GM18508 (cell line): ENCODE data around the gene PCDHB16.
"Not testable (repeated sequence)": the region's sequence is repeated elsewhere in the genome, so short reads cannot be mapped to it uniquely, and the experiment has no call there.

Experiments
- ATAC-seq: cut with Tn5 transposase; IDR thresholded peaks from one replicate; pipeline ENCODE4 v1.9.1; 2021; ENCODE audit warnings: moderate number of reproducible peaks; ENCODE audit not compliant: insufficient read depth, unreplicated experiment

PCDHB16 gene

DNA sequence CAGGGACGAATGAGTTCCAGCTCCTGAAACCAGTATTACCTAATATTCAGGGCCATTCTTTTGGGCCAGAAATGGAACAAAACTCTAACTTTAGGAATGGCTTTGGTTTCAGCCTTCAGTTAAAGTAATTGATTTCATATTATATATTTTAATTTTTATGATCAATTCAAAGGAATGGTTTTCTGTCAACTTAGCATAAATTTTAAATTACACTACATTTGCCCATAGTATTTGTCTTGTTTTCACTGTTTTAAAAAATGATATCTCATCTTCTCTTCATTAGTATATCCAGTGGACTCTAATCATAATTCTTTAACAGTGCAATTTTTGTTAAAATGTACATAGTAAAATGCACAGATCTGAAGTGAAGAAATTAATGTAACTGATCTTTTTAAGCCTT is 1.9 kb upstream of the PCDHB16 start:
- ATAC-seq: no peak

DNA sequence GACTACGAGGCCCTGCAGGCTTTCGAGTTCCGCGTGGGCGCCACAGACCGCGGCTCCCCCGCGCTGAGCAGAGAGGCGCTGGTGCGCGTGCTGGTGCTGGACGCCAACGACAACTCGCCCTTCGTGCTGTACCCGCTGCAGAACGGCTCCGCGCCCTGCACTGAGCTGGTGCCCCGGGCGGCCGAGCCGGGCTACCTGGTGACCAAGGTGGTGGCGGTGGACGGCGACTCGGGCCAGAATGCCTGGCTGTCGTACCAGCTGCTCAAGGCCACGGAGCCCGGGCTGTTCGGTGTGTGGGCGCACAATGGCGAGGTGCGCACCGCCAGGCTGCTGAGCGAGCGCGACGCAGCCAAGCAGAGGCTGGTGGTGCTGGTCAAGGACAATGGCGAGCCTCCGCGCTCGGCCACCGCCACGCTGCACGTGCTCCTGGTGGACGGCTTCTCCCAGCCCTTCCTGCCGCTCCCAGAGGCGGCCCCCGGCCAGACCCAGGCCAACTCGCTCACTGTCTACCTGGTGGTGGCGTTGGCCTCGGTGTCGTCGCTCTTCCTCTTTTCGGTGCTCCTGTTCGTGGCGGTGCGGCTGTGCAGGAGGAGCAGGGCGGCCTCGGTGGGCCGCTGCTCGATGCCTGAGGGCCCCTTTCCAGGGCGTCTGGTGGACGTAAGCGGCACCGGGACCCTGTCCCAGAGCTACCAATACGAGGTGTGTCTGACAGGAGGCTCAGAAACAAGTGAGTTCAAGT is 2.1 kb downstream of the PCDHB16 start:
- ATAC-seq: not testable (repeated sequence)

DNA sequence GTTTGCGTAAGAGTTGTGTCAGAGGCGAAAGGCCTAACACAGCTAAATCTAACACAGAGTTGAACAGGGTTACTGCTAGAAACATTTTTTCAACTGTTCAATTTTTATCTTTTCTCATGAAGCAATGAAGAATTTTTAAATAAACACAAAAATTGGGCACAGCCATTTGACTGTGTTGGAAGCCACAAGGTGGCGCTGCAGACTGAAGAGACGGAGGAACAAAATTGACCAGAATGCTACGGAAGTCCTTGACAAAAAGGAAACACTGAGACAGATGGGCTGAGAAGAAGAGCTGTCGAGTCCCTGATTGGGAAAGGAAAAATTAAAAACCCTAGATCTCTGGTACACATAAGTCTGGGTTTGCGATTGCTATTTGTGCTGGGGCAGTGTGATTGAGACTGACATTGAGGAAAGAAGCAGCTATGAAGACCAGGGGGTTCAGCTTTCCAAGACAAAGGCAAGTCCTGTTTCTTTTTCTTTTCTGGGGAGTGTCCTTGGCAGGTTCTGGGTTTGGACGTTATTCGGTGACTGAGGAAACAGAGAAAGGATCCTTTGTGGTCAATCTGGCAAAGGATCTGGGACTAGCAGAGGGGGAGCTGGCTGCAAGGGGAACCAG is 4.8 kb downstream of the PCDHB16 start, which contains the start of gene PCDHB9:
Gene PCDHB9 (plus strand): TSS at position 265 of the 616 bp plus-strand sequence. CDS start 158 bp downstream, at position 423.
- no peak for ATAC-seq

DNA sequence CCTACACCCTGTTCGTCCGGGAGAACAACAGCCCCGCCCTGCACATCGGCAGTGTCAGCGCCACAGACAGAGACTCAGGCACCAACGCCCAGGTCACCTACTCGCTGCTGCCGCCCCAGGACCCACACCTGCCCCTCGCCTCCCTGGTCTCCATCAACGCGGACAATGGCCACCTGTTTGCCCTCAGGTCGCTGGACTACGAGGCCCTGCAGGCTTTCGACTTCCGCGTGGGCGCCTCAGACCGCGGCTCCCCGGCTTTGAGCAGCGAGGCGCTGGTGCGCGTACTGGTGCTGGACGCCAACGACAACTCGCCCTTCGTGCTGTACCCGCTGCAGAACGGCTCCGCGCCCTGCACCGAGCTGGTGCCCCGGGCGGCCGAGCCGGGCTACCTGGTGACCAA is 6.5 kb downstream of the PCDHB16 start:
- ATAC-seq: not testable (repeated sequence)

DNA sequence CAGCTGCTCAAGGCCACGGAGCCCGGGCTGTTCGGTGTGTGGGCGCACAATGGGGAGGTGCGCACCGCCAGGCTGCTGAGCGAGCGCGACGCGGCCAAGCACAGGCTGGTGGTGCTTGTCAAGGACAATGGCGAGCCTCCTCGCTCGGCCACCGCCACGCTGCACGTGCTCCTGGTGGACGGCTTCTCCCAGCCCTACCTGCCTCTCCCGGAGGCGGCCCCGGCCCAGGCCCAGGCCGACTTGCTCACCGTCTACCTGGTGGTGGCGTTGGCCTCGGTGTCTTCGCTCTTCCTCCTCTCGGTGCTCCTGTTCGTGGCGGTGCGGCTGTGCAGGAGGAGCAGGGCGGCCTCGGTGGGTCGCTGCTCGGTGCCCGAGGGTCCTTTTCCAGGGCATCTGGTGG is 6.9 kb downstream of the PCDHB16 start:
- ATAC-seq: not testable (repeated sequence)

DNA sequence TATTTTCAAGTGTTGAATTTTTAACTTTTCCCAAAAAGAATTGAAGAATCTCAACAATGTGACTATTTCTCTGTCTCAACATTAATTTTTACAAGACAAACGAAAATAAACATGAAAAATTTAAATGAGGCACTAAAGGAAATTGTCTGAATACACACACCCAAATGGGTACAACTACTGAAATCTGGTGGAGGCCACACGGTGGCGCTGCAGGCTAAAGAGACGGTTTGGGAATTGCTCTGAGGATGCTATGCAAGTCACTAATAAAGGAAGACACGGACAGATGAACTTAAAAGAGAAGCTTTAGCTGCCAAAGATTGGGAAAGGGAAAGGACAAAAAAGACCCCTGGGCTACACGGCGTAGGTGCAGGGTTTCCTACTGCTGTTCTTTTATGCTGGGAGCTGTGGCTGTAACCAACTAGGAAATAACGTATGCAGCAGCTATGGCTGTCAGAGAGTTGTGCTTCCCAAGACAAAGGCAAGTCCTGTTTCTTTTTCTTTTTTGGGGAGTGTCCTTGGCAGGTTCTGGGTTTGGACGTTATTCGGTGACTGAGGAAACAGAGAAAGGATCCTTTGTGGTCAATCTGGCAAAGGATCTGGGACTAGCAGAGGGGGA is 10.0 kb downstream of the PCDHB16 start, which contains the start of gene PCDHB10:
Gene PCDHB10 (plus strand): TSS at position 244 of the 616 bp plus-strand sequence. CDS start 200 bp downstream, at position 444.
- no peak for ATAC-seq

DNA sequence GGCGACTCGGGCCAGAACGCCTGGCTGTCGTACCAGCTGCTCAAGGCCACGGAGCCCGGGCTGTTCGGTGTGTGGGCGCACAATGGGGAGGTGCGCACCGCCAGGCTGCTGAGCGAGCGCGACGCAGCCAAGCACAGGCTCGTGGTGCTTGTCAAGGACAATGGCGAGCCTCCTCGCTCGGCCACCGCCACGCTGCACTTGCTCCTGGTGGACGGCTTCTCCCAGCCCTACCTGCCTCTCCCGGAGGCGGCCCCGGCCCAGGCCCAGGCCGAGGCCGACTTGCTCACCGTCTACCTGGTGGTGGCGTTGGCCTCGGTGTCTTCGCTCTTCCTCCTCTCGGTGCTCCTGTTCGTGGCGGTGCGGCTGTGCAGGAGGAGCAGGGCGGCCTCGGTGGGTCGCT is 12.1 kb downstream of the PCDHB16 start:
- not testable (repeated sequence) for ATAC-seq

DNA sequence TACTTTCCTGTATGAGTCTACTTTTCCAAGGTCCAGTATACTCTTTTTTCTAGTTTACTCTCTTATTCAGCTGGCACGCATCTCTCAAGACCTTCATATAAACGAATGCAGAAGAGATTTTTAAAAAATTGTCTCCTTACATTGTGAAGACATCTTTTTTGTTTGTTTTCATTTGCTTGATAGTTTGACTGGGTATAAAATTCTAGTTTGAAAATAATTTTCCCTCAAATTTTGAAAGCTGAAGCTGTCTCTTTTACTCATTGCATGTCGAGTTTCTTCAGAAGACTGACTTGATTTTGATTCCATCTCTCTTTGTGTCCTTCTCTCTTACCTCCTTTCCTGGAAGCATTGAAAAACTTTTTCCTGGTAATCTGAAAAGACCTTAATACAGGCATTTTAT is 14.2 kb downstream of the PCDHB16 start:
- ATAC-seq: no peak

DNA sequence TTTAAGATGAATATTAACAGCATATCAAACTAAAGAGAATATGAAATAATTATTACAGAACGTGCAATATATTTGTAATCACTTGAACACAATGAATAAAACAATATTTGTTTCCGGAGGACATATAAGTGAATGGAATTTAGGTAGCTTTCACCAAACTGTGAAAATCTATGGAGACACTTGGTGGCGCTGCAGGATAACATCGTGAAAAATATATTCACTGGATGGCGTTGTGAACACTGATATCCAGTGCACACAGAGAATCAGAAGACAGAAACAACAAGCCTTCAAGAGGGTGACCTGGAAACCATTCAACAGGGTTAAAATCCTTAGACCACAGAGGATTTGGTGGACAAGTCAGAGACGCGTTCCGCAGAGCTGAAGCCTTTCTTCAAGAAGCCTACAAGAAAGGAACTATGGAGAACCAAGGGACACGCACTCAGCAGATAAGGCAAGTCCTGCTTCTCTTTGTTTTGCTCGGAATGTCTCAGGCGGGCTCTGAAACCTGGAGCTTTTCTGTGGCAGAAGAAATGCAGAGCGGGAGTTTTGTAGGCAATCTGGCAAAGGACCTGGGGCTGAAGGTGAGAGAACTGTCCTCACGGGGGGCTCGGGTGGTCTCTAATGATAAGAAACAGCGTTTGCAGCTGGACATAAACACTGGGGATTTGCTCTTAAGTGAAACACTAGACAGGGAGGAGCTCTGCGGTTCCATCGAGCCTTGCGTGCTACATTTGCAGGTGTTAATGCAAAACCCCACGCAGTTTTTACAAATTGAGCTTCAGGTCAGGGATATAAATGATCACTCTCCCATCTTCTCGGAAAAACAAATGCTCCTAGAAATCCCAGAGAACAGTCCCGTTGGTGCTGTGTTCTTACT is 17.4 kb downstream of the PCDHB16 start, which contains the start of gene PCDHB11:
Gene PCDHB11 (plus strand): TSS at position 269 of the 877 bp plus-strand sequence. CDS start 148 bp downstream, at position 417.
- no peak for ATAC-seq

DNA sequence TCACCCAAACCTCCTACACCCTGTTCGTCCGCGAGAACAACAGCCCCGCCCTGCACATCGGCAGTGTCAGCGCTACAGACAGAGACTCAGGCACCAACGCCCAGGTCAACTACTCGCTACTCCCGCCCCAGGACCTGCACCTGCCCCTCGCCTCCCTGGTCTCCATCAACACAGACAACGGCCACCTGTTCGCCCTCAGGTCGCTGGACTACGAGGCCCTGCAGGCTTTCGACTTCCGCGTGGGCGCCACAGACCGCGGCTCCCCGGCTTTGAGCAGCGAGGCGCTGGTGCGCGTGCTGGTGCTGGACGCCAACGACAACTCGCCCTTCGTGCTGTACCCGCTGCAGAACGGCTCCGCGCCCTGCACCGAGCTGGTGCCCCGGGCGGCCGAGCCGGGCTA is 18.9 kb downstream of the PCDHB16 start:
- ATAC-seq: not testable (repeated sequence)

DNA sequence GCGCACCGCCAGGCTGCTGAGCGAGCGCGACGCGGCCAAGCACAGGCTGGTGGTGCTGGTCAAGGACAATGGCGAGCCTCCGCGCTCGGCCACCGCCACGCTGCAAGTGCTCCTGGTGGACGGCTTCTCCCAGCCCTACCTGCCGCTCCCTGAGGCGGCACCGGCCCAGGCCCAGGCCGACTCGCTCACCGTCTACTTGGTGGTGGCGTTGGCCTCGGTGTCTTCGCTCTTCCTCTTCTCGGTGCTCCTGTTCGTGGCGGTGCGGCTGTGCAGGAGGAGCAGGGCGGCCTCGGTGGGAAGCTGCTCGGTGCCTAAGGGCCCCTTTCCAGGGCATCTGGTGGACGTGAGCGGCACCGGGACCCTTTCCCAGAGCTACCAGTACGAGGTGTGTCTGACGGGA is 19.5 kb downstream of the PCDHB16 start:
- ATAC-seq: not testable (repeated sequence)

DNA sequence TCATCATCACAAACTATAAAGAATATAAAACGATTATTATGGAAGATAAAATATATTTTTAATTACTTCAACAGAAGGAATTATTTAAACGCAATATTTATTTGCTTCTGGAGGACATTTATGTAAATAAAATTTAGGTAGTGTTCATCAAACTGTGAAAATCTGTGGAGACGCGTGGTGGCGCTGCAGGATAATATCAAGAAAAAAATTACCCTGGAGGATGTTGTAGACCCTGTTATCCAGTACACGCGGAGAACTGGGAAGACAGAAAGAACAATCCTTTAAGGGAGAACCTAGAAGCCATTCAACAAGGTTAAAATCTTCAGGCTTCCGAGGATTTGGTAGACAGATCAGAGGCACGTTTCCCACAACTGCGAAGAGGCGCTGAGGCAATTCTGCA is 26.3 kb downstream of the PCDHB16 start, which contains the start of gene PCDHB12:
Gene PCDHB12 (plus strand): TSS at position 242 of the 400 bp plus-strand sequence. CDS start 189 bp downstream, outside the sequence.
- no peak for ATAC-seq

DNA sequence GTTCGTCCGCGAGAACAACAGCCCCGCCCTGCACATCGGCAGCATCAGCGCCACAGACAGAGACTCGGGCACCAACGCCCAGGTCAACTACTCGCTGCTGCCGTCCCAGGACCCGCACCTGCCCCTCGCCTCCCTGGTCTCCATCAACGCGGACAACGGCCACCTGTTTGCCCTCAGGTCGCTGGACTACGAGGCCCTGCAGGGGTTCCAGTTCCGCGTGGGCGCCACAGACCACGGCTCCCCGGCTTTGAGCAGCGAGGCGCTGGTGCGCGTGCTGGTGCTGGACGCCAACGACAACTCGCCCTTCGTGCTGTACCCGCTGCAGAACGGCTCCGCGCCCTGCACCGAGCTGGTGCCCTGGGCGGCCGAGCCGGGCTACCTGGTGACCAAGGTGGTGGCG is 28.1 kb downstream of the PCDHB16 start:
- ATAC-seq: not testable (repeated sequence)

DNA sequence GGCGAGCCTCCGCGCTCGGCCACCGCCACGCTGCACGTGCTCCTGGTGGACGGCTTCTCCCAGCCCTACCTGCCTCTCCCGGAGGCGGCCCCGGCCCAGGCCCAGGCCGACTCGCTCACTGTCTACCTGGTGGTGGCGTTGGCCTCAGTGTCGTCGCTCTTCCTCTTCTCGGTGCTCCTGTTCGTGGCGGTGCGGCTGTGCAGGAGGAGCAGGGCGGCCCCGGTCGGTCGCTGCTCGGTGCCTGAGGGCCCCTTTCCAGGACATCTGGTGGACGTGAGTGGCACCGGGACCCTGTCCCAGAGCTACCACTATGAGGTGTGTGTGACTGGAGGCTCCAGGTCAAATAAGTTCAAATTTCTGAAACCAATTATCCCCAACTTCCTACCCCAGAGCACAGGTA is 28.7 kb downstream of the PCDHB16 start:
- ATAC-seq: not testable (repeated sequence)

DNA sequence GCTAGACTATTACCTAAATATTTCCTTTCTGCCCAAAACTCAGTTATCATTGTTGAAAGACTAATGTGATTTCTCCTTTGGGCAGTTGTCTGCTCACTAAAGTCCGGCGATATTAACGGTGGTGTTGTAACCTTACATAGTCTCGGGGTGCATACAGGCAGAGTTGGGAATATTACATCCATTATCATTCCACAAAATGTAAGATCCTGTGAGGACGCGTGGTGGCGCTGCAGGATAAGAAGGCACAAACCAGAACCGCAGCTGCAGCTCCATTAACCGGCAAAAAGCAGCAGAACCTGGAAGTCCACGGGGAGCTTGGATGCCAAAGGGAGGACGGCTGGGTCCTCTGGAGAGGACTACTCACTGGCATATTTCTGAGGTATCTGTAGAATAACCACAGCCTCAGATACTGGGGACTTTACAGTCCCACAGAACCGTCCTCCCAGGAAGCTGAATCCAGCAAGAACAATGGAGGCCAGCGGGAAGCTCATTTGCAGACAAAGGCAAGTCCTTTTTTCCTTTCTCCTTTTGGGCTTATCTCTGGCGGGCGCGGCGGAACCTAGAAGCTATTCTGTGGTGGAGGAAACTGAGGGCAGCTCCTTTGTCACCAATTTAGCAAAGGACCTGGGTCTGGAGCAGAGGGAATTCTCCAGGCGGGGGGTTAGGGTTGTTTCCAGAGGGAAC is 31.6 kb downstream of the PCDHB16 start, which contains the start of gene PCDHB13:
Gene PCDHB13 (plus strand): TSS at position 264 of the 684 bp plus-strand sequence. CDS start 205 bp downstream, at position 469.
- ATAC-seq: not testable (repeated sequence)

DNA sequence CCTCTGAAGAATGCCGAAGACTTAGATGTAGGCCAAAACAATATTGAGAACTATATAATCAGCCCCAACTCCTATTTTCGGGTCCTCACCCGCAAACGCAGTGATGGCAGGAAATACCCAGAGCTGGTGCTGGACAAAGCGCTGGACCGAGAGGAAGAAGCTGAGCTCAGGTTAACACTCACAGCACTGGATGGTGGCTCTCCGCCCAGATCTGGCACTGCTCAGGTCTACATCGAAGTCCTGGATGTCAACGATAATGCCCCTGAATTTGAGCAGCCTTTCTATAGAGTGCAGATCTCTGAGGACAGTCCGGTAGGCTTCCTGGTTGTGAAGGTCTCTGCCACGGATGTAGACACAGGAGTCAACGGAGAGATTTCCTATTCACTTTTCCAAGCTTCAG is 32.4 kb downstream of the PCDHB16 start:
- not testable (repeated sequence) for ATAC-seq

DNA sequence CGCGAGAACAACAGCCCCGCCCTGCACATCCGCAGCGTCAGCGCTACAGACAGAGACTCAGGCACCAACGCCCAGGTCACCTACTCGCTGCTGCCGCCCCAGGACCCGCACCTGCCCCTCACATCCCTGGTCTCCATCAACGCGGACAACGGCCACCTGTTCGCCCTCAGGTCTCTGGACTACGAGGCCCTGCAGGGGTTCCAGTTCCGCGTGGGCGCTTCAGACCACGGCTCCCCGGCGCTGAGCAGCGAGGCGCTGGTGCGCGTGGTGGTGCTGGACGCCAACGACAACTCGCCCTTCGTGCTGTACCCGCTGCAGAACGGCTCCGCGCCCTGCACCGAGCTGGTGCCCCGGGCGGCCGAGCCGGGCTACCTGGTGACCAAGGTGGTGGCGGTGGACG is 33.3 kb downstream of the PCDHB16 start:
- not testable (repeated sequence) for ATAC-seq

DNA sequence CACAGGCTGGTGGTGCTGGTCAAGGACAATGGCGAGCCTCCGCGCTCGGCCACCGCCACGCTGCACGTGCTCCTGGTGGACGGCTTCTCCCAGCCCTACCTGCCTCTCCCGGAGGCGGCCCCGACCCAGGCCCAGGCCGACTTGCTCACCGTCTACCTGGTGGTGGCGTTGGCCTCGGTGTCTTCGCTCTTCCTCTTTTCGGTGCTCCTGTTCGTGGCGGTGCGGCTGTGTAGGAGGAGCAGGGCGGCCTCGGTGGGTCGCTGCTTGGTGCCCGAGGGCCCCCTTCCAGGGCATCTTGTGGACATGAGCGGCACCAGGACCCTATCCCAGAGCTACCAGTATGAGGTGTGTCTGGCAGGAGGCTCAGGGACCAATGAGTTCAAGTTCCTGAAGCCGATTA is 33.8 kb downstream of the PCDHB16 start:
- ATAC-seq: not testable (repeated sequence)

DNA sequence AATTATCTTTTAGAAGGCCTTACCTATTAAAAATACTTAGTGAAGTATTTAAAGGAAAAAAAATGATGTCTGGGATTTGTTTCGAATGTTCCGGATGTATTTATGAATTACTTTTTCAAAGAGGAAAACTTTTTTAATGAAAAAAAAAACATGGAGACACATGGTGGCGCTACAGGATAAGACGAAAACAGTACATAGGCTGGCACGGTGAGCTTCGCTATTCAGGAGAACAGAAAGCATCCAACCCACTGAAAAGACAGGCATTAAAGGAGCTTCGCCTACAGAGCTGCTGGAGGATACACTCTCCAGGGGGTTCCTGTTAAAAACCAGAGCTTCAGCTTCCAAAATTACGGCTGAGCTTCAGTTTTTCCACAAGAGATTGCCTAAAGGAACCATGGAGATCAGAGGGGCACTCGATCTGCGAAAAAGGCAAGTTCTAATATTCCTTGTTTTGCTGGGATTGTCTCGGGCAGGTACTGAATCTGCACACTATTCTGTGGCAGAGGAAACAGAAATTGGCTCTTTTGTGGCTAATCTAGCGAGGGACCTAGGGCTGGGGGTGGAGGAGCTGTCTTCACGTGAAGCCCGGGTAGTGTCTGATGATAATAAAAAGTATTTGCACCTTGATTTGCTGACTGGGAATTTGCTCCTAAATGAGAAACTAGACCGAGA is 41.1 kb downstream of the PCDHB16 start, which contains the start of gene PCDHB14:
Gene PCDHB14 (plus strand): TSS at position 232 of the 672 bp plus-strand sequence. CDS start 163 bp downstream, at position 395.
- ATAC-seq: no peak
